GM18909 (cell line): ENCODE data around the gene SLC38A11.

Experiments used
- ATAC-seq: cut with Tn5 transposase; IDR thresholded peaks from one replicate; pipeline ENCODE4 v1.9.1; 2021; ENCODE audit warnings: mild to moderate bottlenecking; ENCODE audit not compliant: unreplicated experiment, poor library complexity

Gene SLC38A11

DNA sequence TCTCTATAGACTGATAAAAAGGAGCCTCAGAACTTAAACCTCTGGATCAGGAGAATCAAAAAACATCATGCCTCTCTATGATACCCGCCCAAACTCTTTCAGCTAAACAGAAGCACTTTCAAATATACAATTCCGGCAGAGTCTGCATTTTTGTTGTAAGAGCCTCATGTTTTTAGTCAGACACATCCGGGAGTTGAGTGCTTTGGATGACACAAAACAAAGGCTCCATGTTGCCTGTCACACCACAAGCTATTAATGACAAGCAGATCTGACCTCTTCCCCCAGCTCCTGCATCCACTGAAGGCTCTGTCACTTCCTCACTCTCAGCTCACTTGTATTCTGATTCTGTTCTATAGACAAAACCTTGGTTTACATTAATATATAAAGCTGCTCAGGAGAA is 33.2 kb downstream of the SLC38A11 start:
- ATAC-seq: no peak

DNA sequence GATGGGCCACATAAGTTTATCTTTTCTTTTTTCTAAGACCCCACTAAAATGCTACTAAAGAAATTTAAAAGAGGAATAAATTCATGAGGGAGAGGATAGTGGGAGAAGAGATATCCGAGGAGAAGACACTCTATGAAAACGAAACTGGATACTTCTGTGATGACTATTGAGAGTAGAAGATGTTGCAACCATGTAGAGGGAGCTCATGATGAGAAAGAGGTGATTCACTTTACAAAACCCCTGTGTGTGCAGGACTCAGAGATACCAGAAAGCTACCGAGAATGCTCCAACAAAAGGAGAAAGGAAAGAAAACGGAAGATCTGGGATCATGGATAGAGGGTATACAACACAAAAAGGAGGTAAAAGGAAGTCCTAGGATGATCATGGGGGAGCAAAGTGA is 34.9 kb downstream of the SLC38A11 start:
- ATAC-seq: no peak

DNA sequence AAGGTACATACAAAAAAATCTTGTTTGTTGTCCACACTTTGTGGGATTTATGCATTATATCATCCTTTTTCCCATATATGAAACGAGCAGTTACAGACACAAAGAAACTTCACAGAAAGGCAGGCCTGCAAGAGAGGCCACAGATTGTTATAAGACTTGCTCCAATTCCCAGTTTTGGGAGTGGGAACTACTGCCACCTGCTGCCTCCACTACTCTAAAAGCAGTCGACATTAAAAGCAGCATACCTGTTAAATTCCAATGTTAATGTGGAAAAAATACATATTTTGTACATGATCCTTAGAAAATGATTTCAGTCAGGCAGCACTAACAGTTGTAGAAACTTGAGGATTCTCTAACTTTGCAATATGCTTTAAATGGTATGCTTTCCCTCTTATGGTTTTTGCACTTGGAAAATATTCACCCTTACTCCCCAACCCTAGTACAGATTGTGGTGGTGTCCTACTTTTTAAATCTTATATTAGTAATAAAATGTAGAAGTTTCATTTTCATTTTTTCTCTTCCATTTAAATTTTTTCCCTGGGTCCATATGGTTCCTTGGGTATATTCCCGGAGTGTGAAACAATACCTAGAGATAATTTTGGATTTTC is 37.9 kb downstream of the SLC38A11 start:
- no peak for ATAC-seq

DNA sequence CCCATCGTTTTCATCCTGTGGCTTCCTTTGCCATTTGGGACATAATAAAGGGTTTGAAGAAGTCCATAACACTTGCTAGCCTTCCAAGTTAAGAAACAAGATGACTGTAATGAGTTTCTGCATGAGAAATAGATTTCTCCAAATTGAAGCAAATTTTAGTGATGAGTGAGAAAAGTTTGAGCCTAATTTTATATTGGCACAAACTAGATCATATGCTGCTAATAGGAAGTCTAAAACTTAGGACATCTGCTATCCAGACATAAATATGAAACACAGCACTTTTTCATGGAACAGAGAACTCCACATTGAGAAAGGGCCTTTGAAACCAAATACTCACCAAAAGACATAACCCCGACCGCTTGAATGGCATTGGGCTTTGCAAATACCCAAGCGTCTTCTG is 39.8 kb downstream of the SLC38A11 start:
- ATAC-seq: no peak

DNA sequence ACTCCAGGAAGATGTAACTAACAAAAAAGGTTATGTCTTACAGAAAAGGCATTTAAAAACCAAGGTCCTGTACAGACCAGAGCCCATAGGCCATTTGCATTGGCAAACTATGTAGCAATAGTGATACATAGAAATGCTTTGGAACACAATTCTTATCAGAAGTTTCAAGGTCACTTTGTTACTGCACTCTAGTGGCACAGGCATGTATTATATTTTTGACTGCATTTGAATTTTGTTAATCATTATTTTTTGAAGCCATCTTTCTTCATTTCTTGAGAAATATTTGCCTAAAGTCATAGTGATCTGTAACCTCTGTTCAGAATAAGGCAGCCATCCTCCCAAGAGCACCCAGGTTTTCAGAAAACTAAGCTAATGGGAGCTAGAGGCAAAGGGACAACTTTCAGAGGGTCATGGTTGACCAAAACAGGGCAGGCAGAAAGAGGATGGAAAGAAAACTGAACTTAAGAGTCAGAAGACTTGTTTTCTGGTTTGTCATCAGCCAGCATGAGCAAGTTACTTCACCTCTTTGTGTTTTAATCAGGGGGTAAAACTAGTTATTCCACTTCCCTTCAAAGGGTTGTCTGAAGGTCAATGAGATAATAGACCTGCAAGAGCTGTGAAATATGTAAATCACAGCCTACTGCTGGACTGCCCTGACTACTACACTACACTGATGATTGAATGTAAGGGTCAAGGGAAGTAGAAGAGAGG is 41.5 kb downstream of the SLC38A11 start:
- ATAC-seq: no peak

DNA sequence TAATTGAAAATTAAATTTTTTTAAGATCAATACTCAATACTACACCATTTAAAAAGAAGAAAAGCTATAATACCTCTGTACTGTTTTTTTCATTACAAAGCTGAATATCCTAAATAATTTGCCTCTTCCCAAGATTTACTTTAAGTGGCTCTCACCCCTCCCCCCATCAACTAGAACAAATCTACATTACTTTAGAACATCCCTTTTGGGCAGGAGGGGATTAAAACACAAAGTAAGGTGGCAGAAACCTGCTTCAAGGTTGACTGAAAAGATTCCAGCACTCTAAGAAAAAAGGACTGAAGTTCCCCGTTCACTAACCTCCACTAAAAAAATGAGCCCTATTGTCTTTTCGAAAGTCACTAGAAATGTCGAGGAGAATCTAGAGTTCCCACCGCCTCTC is 42.3 kb downstream of the SLC38A11 start:
- no peak for ATAC-seq

DNA sequence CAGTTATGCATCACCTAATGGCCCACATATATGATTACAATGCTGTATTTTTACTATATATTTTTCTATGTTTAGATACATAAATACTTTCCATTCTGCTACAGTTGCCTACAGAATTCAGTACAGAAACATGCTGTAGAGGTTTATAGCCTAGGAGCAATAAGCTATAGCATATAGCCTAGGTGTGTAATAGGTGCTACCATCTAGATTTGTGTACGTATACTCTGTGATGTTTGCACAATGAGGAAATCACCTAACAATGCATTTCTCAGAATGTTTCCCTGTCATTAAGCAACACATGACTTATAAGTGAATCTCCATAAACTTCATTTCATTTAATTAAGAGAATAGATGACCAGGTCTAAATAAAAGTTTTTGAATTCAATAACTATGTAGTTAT is 43.5 kb downstream of the SLC38A11 start:
- ATAC-seq: no peak

DNA sequence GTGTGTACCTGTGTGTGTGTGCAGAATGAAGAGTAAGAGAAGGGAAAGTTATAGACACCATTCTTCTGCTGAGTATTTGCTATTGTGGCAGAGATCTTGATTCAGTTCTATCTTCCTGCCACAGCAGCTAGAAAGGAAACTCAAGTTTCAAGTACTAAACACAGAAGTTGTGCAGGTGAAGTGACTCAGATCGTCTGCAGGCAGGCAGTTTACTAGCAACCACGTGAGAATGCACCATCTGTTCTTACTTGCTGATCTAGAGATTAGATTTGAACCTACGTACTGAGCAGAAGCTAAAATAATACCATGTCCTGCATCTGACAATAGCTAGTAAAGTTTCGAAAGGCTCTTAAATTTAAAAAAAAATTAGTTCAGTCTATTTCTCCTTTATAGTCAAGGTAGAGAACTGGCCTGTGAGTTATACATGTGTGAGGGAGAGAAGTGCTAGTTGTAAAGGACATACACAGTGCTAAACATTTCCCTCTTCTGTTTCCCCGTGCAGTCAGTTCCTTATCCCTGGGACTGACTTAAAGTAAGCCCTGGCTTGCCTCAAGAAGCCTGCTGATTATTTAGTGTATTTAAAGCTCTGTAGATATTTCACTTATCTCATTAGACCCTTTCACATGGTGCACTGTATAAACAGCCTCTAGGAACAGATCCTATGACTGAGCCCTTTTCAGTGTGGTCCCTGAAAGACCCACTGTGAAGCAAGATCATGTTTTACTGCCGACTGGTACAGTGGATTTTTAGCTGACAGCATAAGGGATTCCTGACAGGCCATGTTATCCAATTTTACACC is 45.0 kb downstream of the SLC38A11 start:
- peak; percentile 70 for ATAC-seq

DNA sequence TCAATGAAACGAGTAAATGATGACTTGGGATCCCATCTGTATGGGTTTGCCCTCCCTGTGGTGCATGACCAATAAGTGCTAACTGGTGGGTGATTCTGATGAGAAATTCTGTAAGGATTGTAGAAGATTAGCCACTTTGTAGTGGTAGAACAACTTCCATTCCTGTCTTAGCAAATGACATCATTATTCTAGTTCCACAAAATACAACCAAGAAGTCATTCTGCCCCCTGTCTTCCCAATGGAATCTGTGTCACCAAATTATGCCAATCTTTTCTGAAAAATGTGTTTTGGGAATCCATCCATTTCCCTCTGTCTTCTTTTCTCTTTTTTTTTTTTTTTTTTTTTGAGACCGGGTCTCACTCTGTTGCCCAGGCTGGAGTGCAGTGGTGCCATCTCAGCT is 48.4 kb downstream of the SLC38A11 start:
- ATAC-seq: no peak

DNA sequence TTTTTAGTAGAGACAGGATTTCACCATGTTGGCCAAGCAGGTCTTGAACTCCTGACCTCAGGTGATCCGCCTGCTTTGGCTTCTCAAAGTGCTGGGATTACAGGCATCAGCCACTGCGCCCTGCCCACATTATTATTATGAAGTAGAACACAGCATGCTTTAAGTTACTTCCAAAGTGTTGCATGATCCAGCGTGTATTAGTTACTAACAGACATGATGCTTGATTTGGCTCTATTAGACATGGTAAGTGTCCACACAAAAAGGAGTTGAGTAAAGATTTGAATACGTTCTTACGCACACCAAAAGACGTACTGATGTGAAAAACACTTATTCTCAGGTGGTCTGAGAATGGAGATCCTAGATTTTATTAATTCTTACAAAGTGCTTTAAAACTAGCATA is 50.0 kb downstream of the SLC38A11 start:
- ATAC-seq: no peak

DNA sequence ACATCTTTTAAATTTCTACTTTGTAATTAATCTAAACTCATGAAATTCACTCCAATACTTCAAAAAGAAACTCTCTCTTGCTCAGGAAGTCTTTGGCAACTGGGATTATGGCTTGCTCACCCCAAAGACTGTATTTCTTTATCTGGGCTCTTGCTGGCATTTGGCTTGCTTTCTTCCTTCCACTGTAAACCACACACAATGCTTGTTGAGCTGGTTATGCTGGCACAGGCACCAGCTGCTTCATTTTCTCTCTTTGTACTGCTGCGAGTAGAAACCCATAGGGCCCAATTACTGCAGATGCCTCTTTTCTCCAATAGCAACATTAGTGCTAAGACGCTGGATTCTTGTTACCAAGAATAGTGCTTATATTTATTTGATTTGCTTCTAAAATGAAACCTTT is 51.4 kb downstream of the SLC38A11 start:
- ATAC-seq: no peak

DNA sequence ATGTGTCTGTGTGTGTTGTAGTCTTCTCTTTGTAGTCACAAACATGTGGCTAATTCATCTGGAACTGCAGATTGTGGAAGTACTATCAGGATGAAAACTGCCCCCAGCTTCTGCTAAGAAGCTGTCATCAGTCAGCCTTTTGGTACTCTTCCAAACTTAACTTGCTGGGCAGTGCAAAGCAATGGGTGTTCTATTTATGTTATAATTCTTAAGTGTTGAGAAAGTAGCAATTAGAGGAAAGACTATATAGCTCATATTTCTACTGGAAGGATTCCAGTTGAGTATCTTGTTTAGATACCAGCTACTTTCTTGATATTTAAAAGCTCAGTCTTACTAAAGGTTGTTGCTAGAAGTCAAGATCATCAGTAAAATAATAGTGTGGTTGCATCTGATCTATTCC is 52.1 kb downstream of the SLC38A11 start:
- no peak for ATAC-seq

DNA sequence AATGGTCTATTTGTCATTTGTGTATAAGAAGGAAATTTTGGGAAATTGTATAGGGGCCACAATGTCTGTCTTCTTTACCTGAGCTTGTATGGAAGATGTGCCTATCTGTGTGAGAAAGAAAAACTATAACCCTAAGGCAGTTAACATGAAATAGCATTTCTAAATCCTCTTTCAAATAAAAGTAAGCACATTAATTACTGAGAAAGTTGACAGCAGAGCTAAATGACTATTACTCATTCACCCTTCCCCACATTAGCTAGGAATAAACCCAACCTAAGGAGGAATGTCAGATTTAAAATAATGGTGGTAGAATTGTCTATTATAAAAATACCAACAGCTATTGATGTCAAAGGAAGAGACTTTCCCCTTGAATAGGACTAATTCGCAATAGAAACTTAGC is 56.2 kb downstream of the SLC38A11 start:
- no peak for ATAC-seq

DNA sequence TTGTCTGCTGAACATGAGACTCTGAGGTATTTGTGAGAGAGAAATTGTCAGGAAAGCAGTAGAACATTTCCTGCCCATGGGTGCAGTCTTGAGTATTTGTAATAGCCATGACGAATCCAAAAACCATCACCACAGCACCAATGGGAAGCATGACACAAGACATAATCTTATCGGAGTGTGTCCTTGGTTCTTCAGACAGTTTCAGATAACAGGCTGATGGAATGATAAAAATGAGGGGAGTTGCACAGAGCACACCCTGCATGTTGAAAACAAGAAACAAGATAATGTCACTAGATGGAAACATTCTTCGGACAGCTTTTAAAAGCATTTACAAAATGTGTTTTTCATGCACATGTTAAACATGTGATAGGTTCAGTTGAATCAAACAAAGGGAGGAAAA is 56.9 kb downstream of the SLC38A11 start:
- no peak for ATAC-seq

DNA sequence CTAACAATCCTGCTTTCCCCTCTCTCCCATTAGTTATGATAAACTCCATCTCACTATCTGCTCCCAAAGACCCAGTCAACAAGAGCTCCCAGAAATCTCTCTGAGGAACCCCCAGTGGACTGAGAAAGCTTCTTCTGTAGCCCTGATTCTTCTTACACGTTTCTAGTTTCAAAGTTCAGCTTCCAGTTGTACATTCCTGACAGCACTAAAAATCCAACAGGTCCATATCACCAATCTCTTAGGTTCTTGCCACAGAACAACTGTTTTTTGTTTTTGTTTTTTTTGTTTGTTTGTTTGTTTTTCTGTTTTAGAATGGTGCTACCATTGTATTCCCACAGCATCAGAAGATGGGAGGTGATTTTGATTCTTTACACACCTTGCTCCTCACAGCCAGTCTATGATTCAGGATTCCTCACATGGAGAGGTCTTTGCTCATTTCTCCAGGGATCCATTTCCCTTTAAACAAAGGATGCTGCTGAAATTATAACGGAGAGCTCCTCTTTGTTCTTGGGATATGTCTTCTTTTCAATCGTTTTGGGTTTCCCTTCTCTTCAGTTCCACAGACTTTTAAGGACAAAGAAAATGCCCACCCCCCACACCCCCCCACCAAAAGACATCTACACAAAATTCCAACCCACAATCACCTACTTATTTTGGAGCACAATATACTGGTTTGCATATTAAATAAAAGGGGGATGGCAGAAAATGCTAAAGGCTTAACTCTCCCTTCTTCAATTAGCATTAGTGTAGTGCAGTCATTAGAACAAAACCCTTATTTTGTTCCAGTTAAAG is 57.7 kb downstream of the SLC38A11 start:
- ATAC-seq: no peak

DNA sequence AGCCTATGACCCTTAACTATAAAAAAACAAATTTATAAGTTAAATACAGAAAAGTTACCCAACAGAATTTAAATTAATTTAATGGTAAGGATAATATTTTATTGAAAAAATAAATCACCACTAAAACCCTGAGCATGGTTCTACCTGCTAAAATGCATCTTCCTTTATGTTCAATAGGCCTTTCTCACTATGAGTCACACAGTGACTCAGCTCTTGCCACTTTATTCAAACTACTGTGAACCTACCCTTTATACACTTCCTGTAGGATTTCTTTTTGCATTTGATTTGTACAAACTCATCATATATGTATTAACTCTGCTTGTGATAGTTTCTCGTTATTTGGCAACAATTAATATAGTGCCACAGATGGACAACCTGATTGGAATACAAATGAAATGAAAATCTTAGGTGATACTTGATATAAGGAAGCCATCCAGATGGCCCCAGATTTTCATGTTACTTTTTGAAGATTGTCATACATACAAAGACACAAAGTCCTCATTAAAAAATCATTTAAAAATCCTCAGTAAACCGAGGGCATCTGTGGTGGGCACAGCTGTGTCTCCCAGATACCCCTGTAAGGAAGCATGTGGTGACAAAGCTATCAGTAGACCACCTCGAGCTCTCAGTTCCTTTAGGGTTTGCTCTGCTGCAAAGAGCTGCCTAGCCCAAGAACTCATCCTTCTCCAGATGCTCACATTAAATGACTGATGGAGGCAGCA is 58.5 kb downstream of the SLC38A11 start:
- peak; percentile 99 for ATAC-seq

DNA sequence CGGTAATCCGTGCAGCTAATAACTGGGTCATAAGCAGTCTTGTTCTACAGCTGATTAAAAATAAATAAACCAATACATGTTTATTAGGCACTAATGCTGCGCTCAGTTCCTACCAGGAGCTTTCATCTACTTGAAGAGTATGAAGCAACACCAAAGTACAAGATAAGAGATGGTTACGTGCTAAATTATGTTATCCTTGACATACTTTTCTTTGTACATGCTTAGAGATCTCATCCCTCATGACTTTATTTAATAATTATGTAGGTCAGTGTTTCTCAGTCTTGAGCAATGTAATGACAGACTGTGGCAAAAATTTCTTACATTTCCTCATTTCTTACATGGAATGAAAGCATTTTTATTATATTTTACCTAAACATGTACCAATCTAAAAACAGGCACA is 59.1 kb downstream of the SLC38A11 start:
- ATAC-seq: no peak

DNA sequence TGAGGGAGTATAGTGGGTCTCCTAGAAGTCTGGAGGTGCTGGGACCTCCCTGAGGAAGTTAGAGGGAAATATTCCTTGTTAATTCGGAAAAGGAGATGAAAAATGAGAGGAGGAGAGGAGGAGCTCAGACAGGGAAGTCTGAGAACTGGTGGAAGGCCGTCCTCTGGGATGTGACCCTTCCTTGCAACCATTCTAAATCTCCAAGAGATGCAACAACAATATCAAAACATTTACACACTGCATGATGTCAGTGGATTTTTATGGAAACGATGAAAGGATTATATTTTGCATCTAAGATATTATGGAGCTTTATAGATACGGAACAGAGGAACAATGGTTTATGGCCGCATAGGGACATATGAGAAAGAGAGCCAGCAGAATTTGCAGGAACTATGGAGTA is 63.9 kb downstream of the SLC38A11 start:
- ATAC-seq: no peak

DNA sequence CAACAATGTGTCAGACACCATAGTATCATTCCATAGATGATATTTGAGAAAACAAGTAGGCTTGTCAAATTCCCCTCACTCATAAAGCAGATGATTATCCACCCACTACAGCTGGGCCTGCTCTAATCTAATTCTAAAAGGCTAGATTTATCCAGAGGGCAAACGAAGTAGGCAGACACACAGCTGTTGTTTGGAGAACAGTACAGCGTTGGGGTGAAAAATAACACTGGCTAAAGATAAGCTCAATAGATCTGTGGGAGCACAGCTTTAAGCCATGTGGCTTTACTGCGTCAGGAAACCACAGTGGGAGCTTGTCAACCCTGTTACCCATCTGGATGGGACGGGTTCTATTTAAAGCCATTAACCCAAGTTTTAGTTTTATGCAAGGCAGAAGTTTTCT is 64.8 kb downstream of the SLC38A11 start:
- ATAC-seq: no peak

DNA sequence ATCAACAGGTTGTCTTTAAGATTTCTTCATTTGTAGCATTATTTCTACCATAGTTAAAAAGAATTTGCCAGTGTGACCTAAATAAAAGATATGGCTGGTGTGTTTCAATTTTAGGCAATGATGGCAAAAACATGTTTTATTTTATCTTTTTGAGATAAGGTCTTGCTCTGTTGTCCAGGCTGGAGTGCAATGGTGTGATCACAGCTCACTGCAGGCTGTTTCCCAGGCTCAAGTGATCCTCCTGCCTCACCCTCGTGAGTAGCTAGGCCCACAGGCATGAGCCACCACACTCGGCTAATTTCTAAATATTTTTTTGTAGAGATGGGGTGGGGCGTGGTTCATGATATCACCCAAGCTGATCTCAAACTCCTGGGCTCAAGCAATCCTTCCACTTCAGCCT is 66.7 kb downstream of the SLC38A11 start:
- no peak for ATAC-seq
